PC-3 (cell line): Measurements from ENCODE around the gene METRN. TPM values are rescaled to one million over a fixed set of nuclear protein-coding genes. Genes with fewer than 3 reads are reported as not detected.

ENCODE experiments used
- ATAC-seq: fragments of 200-7000 bp; cut with Tn5 transposase; 2 replicates; pipeline ENCODE4 v1.9.1; 2020; ENCODE audit warnings: mild to moderate bottlenecking, moderate library complexity
- BruUV-seq: library from RNA; stranded (reverse); fragments of 400-500 nt; replicated peaks from 2 replicates; lab custom pipeline; 2021; lab: Mats Ljungman, UMichigan
- CTCF ChIA-PET: fragments of 300-600 bp; sonication (Branson Sonifier 250); formaldehyde crosslinking; loops from one replicate; lab custom pipeline; 2022; ENCODE audit warnings: antibody characterized with exemption; lab: Charles Lee
- POLR2A ChIA-PET: fragments of 300-600 bp; sonication (Branson Sonifier 250); formaldehyde crosslinking; loops from one replicate; lab custom pipeline; 2022; ENCODE audit warnings: antibody characterized with exemption; ENCODE audit not compliant: unreplicated experiment; lab: Charles Lee
- DNase-seq: peaks from one replicate; pipeline ENCODE4 v3.0.0-alpha.2; 2015
- H2AFZ ChIP-seq: fragments of 300-600 bp; sonication (generic); 2 replicates; pipeline ENCODE4 v1.6.0; 2016; ENCODE audit warnings: antibody characterized with exemption, low read length
- H3F3A ChIP-seq: fragments of 300-600 bp; sonication (generic); one replicate; pipeline ENCODE4 v1.6.0; 2017; ENCODE audit warnings: antibody characterized with exemption, low read length, control low read depth, mild to moderate bottlenecking; ENCODE audit not compliant: unreplicated experiment
- H3K27ac ChIP-seq: fragments of 300-600 bp; sonication (generic); 2 replicates; pipeline ENCODE4 v1.5.1; 2016; ENCODE audit warnings: mild to moderate bottlenecking, low read length
- H3K27me3 ChIP-seq: fragments of 300-600 bp; sonication (generic); 2 replicates; pipeline ENCODE4 v1.6.1; 2016; ENCODE audit warnings: low read length, mixed read lengths
- H3K36me3 ChIP-seq: fragments of 300-600 bp; sonication (generic); 2 replicates; pipeline ENCODE4 v1.6.1; 2016; ENCODE audit warnings: low read depth, mixed run types, low read length, mixed read lengths
- H3K4me1 ChIP-seq: fragments of 300-600 bp; sonication (generic); 2 replicates; pipeline ENCODE4 v1.5.1; 2016; ENCODE audit warnings: low read length; ENCODE audit not compliant: insufficient read depth
- H3K4me2 ChIP-seq: fragments of 300-600 bp; sonication (generic); 2 replicates; pipeline ENCODE4 v1.6.0; 2016; ENCODE audit warnings: low read length
- H3K4me3 ChIP-seq: fragments of 300-600 bp; sonication (generic); 2 replicates; pipeline ENCODE4 v1.5.1; 2016; ENCODE audit warnings: mild to moderate bottlenecking, low read length, mixed read lengths
- H3K79me2 ChIP-seq: fragments of 300-600 bp; sonication (generic); 2 replicates; pipeline ENCODE4 v1.6.1; 2017; ENCODE audit warnings: low read length, mixed read lengths
- H3K9ac ChIP-seq: fragments of 300-600 bp; sonication (generic); 2 replicates; pipeline ENCODE4 v1.6.0; 2016; ENCODE audit warnings: mild to moderate bottlenecking, low read length
- H3K9me2 ChIP-seq: fragments of 300-600 bp; sonication (generic); replicated peaks from 2 replicates; pipeline ENCODE4 v1.6.1; 2016; ENCODE audit warnings: mixed run types, low read length, mixed read lengths
- H3K9me3 ChIP-seq: fragments of 300-600 bp; sonication (generic); 2 replicates; pipeline ENCODE4 v1.6.1; 2016; ENCODE audit warnings: low read length, mixed read lengths
- H4K20me1 ChIP-seq: fragments of 300-600 bp; sonication (generic); 2 replicates; pipeline ENCODE4 v1.6.1; 2016; ENCODE audit warnings: low read length, mixed read lengths
- EZH2 ChIP-seq: fragments of 300-600 bp; sonication (generic); IDR thresholded peaks from one replicate; pipeline ENCODE4 v1.6.1; 2017; ENCODE audit warnings: antibody characterized with exemption, mild to moderate bottlenecking, low read length; ENCODE audit not compliant: unreplicated experiment
- EZH2phosphoT487 ChIP-seq: fragments of 300-600 bp; sonication (generic); IDR thresholded peaks from 2 replicates; pipeline ENCODE4 v1.6.1; 2018; ENCODE audit warnings: mild to moderate bottlenecking, antibody characterized with exemption, low read length, borderline replicate concordance
- intact Hi-C: fragments of 100-400 bp; cut with micrococcal nuclease; formaldehyde crosslinking; loops from 2 replicates; pipeline ENCODE4 v1.9.0; 2023
- total RNA-seq: library from RNA; depleted of rRNA; stranded (reverse); fragments of >200 nt; gene quantifications from 2 replicates; pipeline ENCODE4 v1.2.3, GENCODE V29; 2014
- TF ChIP-seq, protein P1 (sequence below): fragments of 300-600 bp; sonication (generic); conservative IDR thresholded peaks from 2 replicates; pipeline ENCODE4 v1.5.1; 2017; ENCODE audit warnings: antibody characterized with exemption, low read depth, mild to moderate bottlenecking, low read length

METRN gene
- total RNA-seq, 1 experiment from 2014 or later: 320 TPM

DNA sequence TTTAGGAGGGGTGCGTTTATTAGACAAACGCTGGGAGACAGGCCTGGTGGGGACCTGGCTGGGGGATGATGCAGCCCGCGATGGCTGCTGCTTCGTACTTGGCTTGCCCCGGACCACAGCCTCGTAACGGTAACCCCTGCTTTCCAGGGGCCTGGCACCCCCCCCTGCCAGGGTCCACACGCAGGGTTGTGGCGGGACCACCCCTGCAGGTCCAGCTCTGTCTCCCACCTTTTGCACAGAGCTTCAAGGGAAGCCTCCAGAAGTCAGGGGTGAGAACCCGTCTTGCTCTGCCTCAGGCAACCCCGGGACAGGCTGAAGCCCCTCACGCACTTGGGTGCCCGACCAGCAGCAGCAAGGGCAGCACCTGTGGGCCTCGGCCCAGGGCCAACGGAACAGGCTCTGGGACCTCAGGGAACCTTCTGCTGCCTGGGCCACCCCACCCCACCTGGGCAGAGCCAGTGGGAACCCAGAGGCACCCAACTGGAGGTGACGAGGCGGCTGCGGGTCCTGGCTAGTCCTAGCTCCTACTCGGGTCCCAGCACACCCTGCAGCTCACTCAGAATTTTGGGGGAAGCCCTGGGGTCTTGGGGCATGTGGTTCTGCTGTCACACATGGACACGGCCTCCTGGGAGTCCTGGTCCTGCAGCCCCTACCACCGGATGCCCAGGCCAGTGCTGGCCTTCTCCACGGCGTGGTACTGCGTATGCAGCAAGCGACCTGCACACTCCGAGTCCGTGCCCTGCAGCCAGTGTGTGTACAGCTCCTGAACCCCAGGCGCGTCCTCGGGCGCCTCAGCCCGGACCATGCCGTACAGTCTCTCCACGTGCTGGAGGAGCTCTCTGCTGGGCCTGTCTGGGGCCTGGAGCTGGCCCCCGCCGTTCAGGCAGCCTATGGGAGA, 15.1 kb downstream of the METRN start:
- 0 out of 2 replicates have a peak, but pooled peaks cover 9% of the 10 kb centered on the region for H3K79me2 ChIP-seq
- no peaks in the 10 kb centered on the region for H4K20me1 ChIP-seq
- peak overlapping the region; percentile 66; the same call in 1 of the 2 replicates for H3K4me3 ChIP-seq
- no TSS peak for BruUV-seq
- H3K4me2 ChIP-seq: no peak overlapping the region
- peaks cover 3% of the 10 kb centered on the region for H3F3A ChIP-seq
- H3K9me2 ChIP-seq: no peaks in the 10 kb centered on the region
- H3K9me3 ChIP-seq: no peaks in the 10 kb centered on the region
- ChIA-PET POLR2A (no interaction called here), CTCF (no interaction called here)
- no peaks in the 10 kb centered on the region; the same call in 1 of the 2 replicates for H3K36me3 ChIP-seq
- intact Hi-C loops: no loop called here
- no peak overlapping the region for H2AFZ ChIP-seq
- H3K27ac ChIP-seq: no peak overlapping the region
- DNase-seq: no peak
- no peak for TF ChIP-seq EZH2phosphoT487
- TF ChIP-seq EZH2: no peak
- TF ChIP-seq, protein P1, sequence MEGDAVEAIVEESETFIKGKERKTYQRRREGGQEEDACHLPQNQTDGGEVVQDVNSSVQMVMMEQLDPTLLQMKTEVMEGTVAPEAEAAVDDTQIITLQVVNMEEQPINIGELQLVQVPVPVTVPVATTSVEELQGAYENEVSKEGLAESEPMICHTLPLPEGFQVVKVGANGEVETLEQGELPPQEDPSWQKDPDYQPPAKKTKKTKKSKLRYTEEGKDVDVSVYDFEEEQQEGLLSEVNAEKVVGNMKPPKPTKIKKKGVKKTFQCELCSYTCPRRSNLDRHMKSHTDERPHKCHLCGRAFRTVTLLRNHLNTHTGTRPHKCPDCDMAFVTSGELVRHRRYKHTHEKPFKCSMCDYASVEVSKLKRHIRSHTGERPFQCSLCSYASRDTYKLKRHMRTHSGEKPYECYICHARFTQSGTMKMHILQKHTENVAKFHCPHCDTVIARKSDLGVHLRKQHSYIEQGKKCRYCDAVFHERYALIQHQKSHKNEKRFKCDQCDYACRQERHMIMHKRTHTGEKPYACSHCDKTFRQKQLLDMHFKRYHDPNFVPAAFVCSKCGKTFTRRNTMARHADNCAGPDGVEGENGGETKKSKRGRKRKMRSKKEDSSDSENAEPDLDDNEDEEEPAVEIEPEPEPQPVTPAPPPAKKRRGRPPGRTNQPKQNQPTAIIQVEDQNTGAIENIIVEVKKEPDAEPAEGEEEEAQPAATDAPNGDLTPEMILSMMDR: no peak
- no peaks in the 10 kb centered on the region for H3K27me3 ChIP-seq
- no peak overlapping the region for H3K9ac ChIP-seq
- peaks cover 8% of the 10 kb centered on the region; the same call in 1 of the 2 replicates for H3K4me1 ChIP-seq
- ATAC-seq: no peak

DNA sequence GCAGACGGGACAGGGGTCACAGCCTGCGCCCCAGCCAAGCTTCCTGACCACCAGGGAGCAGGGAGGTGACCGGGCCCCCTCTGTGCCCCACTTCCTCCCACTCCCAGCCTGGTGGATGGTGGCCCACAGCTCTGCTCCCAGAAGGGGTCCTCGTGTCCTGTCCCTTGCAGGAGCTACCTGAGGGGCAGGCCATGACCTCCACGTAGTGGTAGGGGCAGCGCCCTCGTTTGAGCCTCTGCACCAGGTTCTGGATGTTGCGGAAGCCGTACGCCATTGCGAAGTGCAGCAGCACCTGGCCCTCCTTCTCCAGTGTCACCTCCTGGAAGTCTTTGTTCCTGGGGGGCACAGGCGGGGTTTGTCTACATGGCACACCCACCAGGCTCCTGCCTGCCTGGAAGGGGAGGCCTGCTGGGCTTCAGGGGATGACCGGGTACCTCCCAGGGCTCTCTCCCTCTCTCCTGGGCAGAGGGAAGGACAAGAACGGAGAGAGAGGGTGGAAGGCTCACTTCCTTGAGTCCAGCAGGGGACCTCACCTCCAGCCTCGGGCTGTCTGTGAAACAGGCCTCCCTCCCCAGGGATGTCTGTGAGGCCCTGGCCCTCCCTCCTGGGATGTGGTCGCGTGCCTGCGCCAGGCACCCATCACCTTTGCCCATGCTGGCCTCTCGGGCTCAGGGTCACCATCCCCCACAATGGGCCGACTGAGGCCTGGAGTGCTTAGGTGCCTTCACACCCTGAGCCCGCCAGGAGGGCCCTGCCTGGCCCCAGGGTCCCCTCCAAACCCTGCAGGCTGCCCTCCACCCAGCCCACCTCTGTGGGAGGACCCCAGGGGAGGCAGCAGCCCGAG, 16.0 kb downstream of the METRN start:
- Histone ChIP-seq H3K9me2 (no peaks in the 10 kb centered on the region), H2AFZ (no peak overlapping the region), H3K79me2 (0 out of 2 replicates have a peak, but pooled peaks cover 9% of the 10 kb centered on the region), H3K36me3 (no peaks in the 10 kb centered on the region; the same call in 1 of the 2 replicates), H3K4me3 (no peak overlapping the region), H3K9me3 (no peaks in the 10 kb centered on the region), H3K4me2 (no peak overlapping the region), H3F3A (peaks cover 3% of the 10 kb centered on the region), H3K27ac (no peak overlapping the region), H3K9ac (no peak overlapping the region), H3K4me1 (peaks cover 8% of the 10 kb centered on the region; the same call in 1 of the 2 replicates), H3K27me3 (no peaks in the 10 kb centered on the region), H4K20me1 (no peaks in the 10 kb centered on the region)
- no peak for TF ChIP-seq EZH2phosphoT487
- no peak for TF ChIP-seq EZH2
- TF ChIP-seq, protein P1: no peak
- CTCF ChIA-PET: no interaction called here
- no peak for DNase-seq
- intact Hi-C loops: no loop called here
- POLR2A ChIA-PET: no interaction called here
- no TSS peak for BruUV-seq
- ATAC-seq: no peak
